ENCODE data around the gene EGFR.

Gene EGFR

DNA sequence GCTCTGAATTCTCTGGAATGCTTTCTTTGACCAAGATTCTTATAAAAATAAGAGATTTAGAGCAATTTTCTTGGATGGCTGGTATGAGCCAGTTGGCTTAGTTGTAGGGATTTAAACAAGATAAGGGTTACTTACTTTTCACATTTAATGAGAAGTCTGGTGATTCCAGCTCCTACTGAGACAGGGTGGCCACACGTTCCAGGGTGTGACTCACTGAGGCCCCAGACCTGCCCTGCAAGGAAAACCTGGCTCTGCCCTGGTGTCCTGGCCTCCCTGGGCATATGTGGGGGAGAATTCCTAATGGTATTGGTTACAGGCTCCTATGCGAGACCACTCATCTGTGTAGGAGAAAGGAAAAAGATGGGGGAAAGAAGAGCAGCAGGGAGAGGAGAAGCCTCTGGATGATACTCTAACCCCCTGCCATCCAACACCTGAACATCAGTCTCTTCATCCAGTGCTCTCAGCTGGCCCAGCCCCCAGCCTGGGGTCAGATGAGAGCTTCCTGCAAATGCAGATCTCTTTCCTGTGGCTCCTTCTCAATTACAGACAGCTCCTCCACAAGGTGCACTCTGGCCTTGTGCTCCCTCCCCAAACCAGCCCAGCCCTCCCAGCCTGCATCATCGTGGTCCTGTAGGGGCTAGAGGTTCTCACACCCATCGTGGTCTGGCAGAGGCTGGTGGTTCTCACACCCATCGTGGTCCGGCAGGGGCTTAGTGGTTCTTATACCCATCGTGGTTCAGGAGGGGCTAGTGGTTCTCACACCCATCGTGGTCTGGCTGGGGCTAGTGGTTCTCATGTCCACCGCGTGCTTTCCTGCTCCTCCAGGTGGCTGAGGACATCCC is 139.9 kb downstream of the EGFR start:
- H2AFZ ChIP-seq (ENCODE audit: low read length) = no peak overlapping the region
- H3K36me3 ChIP-seq (replicated peaks; ENCODE audit: insufficient read depth, low read length) = no peaks in the 10 kb centered on the region
- no peak overlapping the region for H3K4me3 ChIP-seq (ENCODE audit: low read length)
- no peaks in the 10 kb centered on the region for H4K20me1 ChIP-seq (ENCODE audit: insufficient read depth, low read length)
- TF ChIP-seq EZH2phosphoT487 (IDR thresholded peaks at IDR 0.05; ENCODE audit: low read length) (no peak), EZH2 (optimal IDR thresholded peaks at IDR 0.05; ENCODE audit: low read depth, low read length) (no peak)
- TF ChIP-seq, protein P1, sequence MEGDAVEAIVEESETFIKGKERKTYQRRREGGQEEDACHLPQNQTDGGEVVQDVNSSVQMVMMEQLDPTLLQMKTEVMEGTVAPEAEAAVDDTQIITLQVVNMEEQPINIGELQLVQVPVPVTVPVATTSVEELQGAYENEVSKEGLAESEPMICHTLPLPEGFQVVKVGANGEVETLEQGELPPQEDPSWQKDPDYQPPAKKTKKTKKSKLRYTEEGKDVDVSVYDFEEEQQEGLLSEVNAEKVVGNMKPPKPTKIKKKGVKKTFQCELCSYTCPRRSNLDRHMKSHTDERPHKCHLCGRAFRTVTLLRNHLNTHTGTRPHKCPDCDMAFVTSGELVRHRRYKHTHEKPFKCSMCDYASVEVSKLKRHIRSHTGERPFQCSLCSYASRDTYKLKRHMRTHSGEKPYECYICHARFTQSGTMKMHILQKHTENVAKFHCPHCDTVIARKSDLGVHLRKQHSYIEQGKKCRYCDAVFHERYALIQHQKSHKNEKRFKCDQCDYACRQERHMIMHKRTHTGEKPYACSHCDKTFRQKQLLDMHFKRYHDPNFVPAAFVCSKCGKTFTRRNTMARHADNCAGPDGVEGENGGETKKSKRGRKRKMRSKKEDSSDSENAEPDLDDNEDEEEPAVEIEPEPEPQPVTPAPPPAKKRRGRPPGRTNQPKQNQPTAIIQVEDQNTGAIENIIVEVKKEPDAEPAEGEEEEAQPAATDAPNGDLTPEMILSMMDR (IDR thresholded peaks at IDR 0.05; ENCODE audit: low read length) = no peak
- H3K27ac ChIP-seq (ENCODE audit: low read length) = no peak overlapping the region
- no peak overlapping the region for H3K9ac ChIP-seq (ENCODE audit: low read length)
- no peak overlapping the region for H3K4me2 ChIP-seq (ENCODE audit: low read depth, low read length)
- no peaks in the 10 kb centered on the region for H3K27me3 ChIP-seq (replicated peaks; ENCODE audit: insufficient read depth, low read length)
- no peaks in the 10 kb centered on the region for H3K9me2 ChIP-seq (replicated peaks; ENCODE audit: insufficient read depth, low read length)
- no peaks in the 10 kb centered on the region for H3K4me1 ChIP-seq (ENCODE audit: low read length)
- H3F3A ChIP-seq (ENCODE audit: insufficient read depth, low read length) = no peaks in the 10 kb centered on the region
- H3K79me2 ChIP-seq (ENCODE audit: low read length) = no peaks in the 10 kb centered on the region
- DNase-seq = no peak
- H3K9me3 ChIP-seq (replicated peaks; ENCODE audit: insufficient read depth, low read length) = no peaks in the 10 kb centered on the region

DNA sequence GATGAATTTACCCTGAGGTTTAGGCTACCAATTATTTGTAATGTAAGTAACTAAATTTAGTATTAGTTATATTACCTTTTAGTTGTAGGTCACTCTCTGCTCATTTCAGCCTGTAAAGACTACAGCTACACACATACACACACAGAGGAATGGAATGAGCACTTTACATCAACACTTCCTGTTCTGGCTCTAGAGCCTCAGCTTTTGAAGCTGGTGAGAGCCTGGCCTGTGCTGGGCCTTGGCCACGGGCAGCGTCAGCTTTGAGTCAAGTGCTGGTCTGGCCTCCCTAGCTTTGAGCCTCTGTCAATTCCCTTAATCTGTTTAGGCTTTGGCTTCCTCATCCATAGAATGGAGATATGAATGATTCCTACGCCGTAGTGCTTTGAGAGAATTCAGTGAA is 141.7 kb downstream of the EGFR start:
- no peak for TF ChIP-seq EZH2phosphoT487 (IDR thresholded peaks at IDR 0.05; ENCODE audit: low read length)
- TF ChIP-seq, protein P1 (IDR thresholded peaks at IDR 0.05; ENCODE audit: low read length) = no peak
- no peak for TF ChIP-seq EZH2 (optimal IDR thresholded peaks at IDR 0.05; ENCODE audit: low read depth, low read length)
- Histone ChIP-seq H3K27ac (ENCODE audit: low read length) (no peak overlapping the region), H3K9ac (ENCODE audit: low read length) (no peak overlapping the region), H3K4me2 (ENCODE audit: low read depth, low read length) (no peak overlapping the region), H3K9me3 (replicated peaks; ENCODE audit: insufficient read depth, low read length) (no peaks in the 10 kb centered on the region), H3K4me3 (ENCODE audit: low read length) (no peak overlapping the region), H4K20me1 (ENCODE audit: insufficient read depth, low read length) (no peaks in the 10 kb centered on the region), H3K9me2 (replicated peaks; ENCODE audit: insufficient read depth, low read length) (no peaks in the 10 kb centered on the region), H3K36me3 (replicated peaks; ENCODE audit: insufficient read depth, low read length) (no peaks in the 10 kb centered on the region), H3K4me1 (ENCODE audit: low read length) (no peaks in the 10 kb centered on the region), H3F3A (ENCODE audit: insufficient read depth, low read length) (no peaks in the 10 kb centered on the region), H3K27me3 (replicated peaks; ENCODE audit: insufficient read depth, low read length) (no peaks in the 10 kb centered on the region), H2AFZ (ENCODE audit: low read length) (no peak overlapping the region), H3K79me2 (ENCODE audit: low read length) (no peaks in the 10 kb centered on the region)
- DNase-seq = no peak

DNA sequence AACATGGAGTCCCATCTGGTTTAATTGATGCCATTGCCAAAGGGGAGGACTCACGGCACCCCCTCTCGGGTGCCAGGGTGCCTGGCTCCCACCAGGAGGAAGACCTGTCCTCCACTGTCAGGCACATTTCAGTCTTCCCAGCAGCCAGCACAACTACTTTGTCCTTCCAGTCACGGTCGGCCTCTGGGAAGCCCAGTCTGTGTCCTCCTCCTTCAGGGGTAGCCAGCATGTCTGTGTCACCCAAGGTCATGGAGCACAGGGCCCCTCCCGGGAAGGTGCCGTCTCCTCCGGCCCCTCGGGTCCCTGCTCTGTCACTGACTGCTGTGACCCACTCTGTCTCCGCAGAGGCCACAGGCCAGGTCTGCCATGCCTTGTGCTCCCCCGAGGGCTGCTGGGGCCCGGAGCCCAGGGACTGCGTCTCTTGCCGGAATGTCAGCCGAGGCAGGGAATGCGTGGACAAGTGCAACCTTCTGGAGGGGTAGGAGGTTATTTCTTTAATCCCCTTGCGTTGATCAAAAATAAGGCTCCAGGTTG is 142.4 kb downstream of the EGFR start:
- Histone ChIP-seq H3K4me2 (ENCODE audit: low read depth, low read length) (no peak overlapping the region), H3K36me3 (replicated peaks; ENCODE audit: insufficient read depth, low read length) (no peaks in the 10 kb centered on the region), H3K27ac (ENCODE audit: low read length) (no peak overlapping the region), H4K20me1 (ENCODE audit: insufficient read depth, low read length) (no peaks in the 10 kb centered on the region), H3K9me3 (replicated peaks; ENCODE audit: insufficient read depth, low read length) (no peaks in the 10 kb centered on the region), H3K9ac (ENCODE audit: low read length) (no peak overlapping the region), H3K27me3 (replicated peaks; ENCODE audit: insufficient read depth, low read length) (no peaks in the 10 kb centered on the region), H3F3A (ENCODE audit: insufficient read depth, low read length) (no peaks in the 10 kb centered on the region), H3K4me3 (ENCODE audit: low read length) (no peak overlapping the region), H3K9me2 (replicated peaks; ENCODE audit: insufficient read depth, low read length) (no peaks in the 10 kb centered on the region), H2AFZ (ENCODE audit: low read length) (no peak overlapping the region), H3K79me2 (ENCODE audit: low read length) (no peaks in the 10 kb centered on the region), H3K4me1 (ENCODE audit: low read length) (no peaks in the 10 kb centered on the region)
- no peak for DNase-seq
- TF ChIP-seq, protein P1 (IDR thresholded peaks at IDR 0.05; ENCODE audit: low read length) = no peak
- TF ChIP-seq EZH2phosphoT487 (IDR thresholded peaks at IDR 0.05; ENCODE audit: low read length) (no peak), EZH2 (optimal IDR thresholded peaks at IDR 0.05; ENCODE audit: low read depth, low read length) (no peak)
